Measurements from ENCODE around the gene LRRC27. TPM values are rescaled to one million over a fixed set of nuclear protein-coding genes. Genes with fewer than 3 reads are reported as not detected.

The LRRC27 gene
- total and polyA plus RNA-seq, 2 of the 4 experiments (the other 2 are of a cell fraction), result 3.8 to 5.3 TPM

DNA sequence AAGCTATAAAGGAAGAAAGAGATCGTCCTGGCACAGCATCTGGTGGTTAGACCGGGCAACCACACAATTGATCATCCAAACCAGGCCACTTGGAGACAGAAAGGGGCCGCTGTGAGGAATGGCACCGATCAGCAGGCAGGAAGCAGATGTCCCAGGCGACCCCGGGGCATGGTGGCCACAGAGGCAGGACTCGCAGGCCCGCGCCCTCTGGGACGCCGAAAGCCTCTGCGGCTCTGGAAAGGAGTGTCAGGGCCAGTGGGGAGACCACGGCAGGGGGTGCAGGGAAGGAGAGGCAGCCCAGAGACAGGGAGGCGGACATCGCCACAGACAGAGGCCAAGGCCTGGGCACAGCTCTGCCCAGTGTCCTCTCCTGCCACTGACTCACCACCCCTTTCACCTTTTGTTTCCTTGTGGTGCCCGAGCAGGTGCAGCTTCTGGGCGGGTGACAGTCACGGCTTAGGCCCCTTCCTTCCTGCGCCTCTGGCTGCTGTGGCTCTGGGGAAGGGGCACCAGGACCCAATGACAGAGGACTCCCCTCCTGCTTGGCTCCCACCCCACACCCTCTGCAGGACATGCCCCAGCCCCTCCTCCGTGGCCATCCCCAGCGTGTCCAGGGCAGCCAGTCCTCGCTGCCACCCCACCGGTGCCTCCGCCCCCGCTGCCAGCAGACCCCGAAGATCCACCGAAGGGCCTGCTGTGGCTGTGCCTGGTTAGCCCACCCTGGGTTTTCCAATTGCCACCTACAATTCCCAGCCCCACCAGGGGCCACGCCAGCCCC, 35.1 kb upstream of the LRRC27 start:
- Histone ChIP-seq H3K18ac (ENCODE audit: low read depth, low read length) (no peak overlapping the region), H2AK9ac (replicated peaks; ENCODE audit: low read depth, low read length, poor library complexity) (no peak overlapping the region), H2BK120ac (ENCODE audit: low read depth, low read length) (no peak overlapping the region), H3K56ac (ENCODE audit: extremely low read depth, insufficient read depth, low read length) (no peak overlapping the region), H2BK20ac (ENCODE audit: low read depth, low read length) (no peak overlapping the region), H4K8ac (ENCODE audit: low read depth in 2 of 2, low read length in 2 of 2) (no peak overlapping the region), H4K20me1 (ENCODE audit: insufficient read depth, low read length) (no peaks in the 10 kb centered on the region), H4K5ac (ENCODE audit: low read depth, low read length) (no peak overlapping the region), H3K4me2 (ENCODE audit: low read depth, low read length) (no peak overlapping the region), H3K14ac (replicated peaks; ENCODE audit: low read depth, low read length) (no peak overlapping the region), H2BK5ac (ENCODE audit: low read depth, low read length, poor library complexity, severe bottlenecking) (no peak overlapping the region), H3K27me3 (ENCODE audit: control insufficient read depth, insufficient read depth, low read length) (peaks cover 14% of the 10 kb centered on the region; the same call in 1 of the 2 replicates), H4K91ac (ENCODE audit: insufficient read depth, low read depth, low read length) (no peak overlapping the region), H3K4me3 (ENCODE audit: insufficient read depth, low read depth, low read length) (no peak overlapping the region), H3K9ac (ENCODE audit: low read depth, low read length) (no peak overlapping the region), H3K9me1 (ENCODE audit: insufficient read depth, low read length) (no peaks in the 10 kb centered on the region), H3K4me1 (ENCODE audit: control insufficient read depth, insufficient read depth, low read length) (no peaks in the 10 kb centered on the region), H3K36me3 (ENCODE audit: control insufficient read depth, insufficient read depth, low read length) (no peaks in the 10 kb centered on the region), H3K79me1 (ENCODE audit: low read depth in 1 of 2, low read length in 2 of 2) (no peaks in the 10 kb centered on the region), H2AK5ac (ENCODE audit: low read depth, low read length) (no peak overlapping the region), H2AFZ (replicated peaks; ENCODE audit: low read length, poor library complexity) (no peak overlapping the region), H3K27ac (ENCODE audit: insufficient read depth, low read length) (no peak overlapping the region), H2BK15ac (ENCODE audit: low read depth, low read length) (no peak overlapping the region), H3K4ac (ENCODE audit: low read depth, low read length) (no peak overlapping the region), H3K9me3 (ENCODE audit: control insufficient read depth, insufficient read depth, low read length) (no peaks in the 10 kb centered on the region), H3K23ac (ENCODE audit: low read depth, low read length) (no peak overlapping the region)
- no peak for DNase-seq
- no TSS peak for BruUV-seq (replicated peaks)
- in situ Hi-C loops (cut with MboI; ENCODE audit: low sequenced_read_pairs), result no loop called here
- TF ChIP-seq NFE2L2 (IDR thresholded peaks at IDR 0.05; ENCODE audit: low read depth, low read length) (no peak), CEBPB (IDR thresholded peaks at IDR 0.05; ENCODE audit: low read depth, low read length) (no peak), MAFK (IDR thresholded peaks at IDR 0.05; ENCODE audit: low read depth, low read length) (no peak), RCOR1 (IDR thresholded peaks at IDR 0.05; ENCODE audit: insufficient replicate concordance, low read length) (no peak), POLR2A (IDR thresholded peaks at IDR 0.05; ENCODE audit: low read depth, low read length) (no peak), RAD21 (IDR thresholded peaks at IDR 0.05; ENCODE audit: low read length) (no peak), CHD1 (IDR thresholded peaks at IDR 0.05; ENCODE audit: low read depth, low read length) (no peak), SMC3 (IDR thresholded peaks at IDR 0.05; ENCODE audit: low read depth, low read length) (no peak), MXI1 (IDR thresholded peaks at IDR 0.05; ENCODE audit: borderline replicate concordance, low read depth, low read length) (no peak), FOS (IDR thresholded peaks at IDR 0.05; ENCODE audit: low read depth, low read length) (no peak), RFX5 (IDR thresholded peaks at IDR 0.05; ENCODE audit: low read depth, low read length) (no peak), BHLHE40 (IDR thresholded peaks at IDR 0.05; ENCODE audit: low read depth, low read length) (no peak), MAZ (IDR thresholded peaks at IDR 0.05; ENCODE audit: borderline replicate concordance, low read depth, low read length) (no peak)
- TF ChIP-seq, protein P1, sequence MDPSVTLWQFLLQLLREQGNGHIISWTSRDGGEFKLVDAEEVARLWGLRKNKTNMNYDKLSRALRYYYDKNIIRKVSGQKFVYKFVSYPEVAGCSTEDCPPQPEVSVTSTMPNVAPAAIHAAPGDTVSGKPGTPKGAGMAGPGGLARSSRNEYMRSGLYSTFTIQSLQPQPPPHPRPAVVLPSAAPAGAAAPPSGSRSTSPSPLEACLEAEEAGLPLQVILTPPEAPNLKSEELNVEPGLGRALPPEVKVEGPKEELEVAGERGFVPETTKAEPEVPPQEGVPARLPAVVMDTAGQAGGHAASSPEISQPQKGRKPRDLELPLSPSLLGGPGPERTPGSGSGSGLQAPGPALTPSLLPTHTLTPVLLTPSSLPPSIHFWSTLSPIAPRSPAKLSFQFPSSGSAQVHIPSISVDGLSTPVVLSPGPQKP (IDR thresholded peaks at IDR 0.05; ENCODE audit: borderline replicate concordance, low read depth, low read length), result no peak
- TF ChIP-seq, protein P2, sequence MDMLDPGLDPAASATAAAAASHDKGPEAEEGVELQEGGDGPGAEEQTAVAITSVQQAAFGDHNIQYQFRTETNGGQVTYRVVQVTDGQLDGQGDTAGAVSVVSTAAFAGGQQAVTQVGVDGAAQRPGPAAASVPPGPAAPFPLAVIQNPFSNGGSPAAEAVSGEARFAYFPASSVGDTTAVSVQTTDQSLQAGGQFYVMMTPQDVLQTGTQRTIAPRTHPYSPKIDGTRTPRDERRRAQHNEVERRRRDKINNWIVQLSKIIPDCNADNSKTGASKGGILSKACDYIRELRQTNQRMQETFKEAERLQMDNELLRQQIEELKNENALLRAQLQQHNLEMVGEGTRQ (IDR thresholded peaks at IDR 0.05; ENCODE audit: low read depth, low read length), result no peak
- TF ChIP-seq, protein P3, sequence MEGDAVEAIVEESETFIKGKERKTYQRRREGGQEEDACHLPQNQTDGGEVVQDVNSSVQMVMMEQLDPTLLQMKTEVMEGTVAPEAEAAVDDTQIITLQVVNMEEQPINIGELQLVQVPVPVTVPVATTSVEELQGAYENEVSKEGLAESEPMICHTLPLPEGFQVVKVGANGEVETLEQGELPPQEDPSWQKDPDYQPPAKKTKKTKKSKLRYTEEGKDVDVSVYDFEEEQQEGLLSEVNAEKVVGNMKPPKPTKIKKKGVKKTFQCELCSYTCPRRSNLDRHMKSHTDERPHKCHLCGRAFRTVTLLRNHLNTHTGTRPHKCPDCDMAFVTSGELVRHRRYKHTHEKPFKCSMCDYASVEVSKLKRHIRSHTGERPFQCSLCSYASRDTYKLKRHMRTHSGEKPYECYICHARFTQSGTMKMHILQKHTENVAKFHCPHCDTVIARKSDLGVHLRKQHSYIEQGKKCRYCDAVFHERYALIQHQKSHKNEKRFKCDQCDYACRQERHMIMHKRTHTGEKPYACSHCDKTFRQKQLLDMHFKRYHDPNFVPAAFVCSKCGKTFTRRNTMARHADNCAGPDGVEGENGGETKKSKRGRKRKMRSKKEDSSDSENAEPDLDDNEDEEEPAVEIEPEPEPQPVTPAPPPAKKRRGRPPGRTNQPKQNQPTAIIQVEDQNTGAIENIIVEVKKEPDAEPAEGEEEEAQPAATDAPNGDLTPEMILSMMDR (conservative IDR thresholded peaks at IDR 0.05; ENCODE audit: low read depth, low read length), result no peak
- ATAC-seq (ENCODE audit: low read depth), result no peak
- POLR2A ChIA-PET (ENCODE audit: unreplicated experiment), result no interaction called here
- dilution Hi-C loops (cut with HindIII; ENCODE audit: low sequenced_read_pairs, unreplicated experiment), result no loop called here
- intact Hi-C loops (cut with micrococcal nuclease), result no loop called here
- CTCF ChIA-PET, result no interaction called here
- 93% methylated on average over 11 of the region's 28 CpGs; no CpG with 5 or more reads in 1 of the 2 experiments for WGBS, 2 experiments (ENCODE audit: extremely low coverage in 2 of 2, insufficient read length in 1 of 2)
